Thyroid gland (tissue), 4 donors: ENCODE results near the gene BARX1. TPM values are rescaled to one million over a fixed set of nuclear protein-coding genes. Genes with fewer than 3 reads are reported as not detected.

Source experiments
- DNase-seq, 2 donors: peaks; one replicate each; pipeline ENCODE4 v3.0.0-alpha.2; 2019
- H3K27ac ChIP-seq, 3 donors: fragments of 200-600 bp; sonication (generic); 1 replicate in 2 of 3; 2 replicates in 1 of 3; pipeline ENCODE4 v1.5.1; 2016 to 2019; ENCODE audit warnings: mild to moderate bottlenecking in 1 of 3, moderate library complexity in 1 of 3
- H3K27me3 ChIP-seq: fragments of 200-600 bp; sonication (generic); one replicate; pipeline ENCODE4 v1.5.1; 2019
- H3K36me3 ChIP-seq, 2 donors: fragments of 200-600 bp; sonication (generic); one replicate each; pipeline ENCODE4 v1.5.1; 2016 to 2019
- H3K4me1 ChIP-seq, 2 donors: fragments of 200-600 bp; sonication (generic); one replicate each; pipeline ENCODE4 v1.5.1; 2017 to 2019
- H3K4me3 ChIP-seq, 3 donors: fragments of 200-600 bp; sonication (generic); replicated peaks in 1 of 3; 1 replicate in 2 of 3; 2 replicates in 1 of 3; pipeline ENCODE4 v1.5.1; 2016; ENCODE audit warnings: mild to moderate bottlenecking in 1 of 3
- H3K9me3 ChIP-seq: fragments of 200-600 bp; sonication (generic); one replicate; pipeline ENCODE4 v1.5.1; 2017
- CTCF ChIP-seq, 6 experiments: fragments of 200-600 bp in 3 of 6; fragments of 450-650 bp in 3 of 6; sonication (generic) in 3 of 6; IDR thresholded peaks; one replicate each; pipeline ENCODE4 v1.5.1; 2016 to 2019; ENCODE audit warnings: antibody characterized with exemption in 6 of 6, mild to moderate bottlenecking in 2 of 6, inconsistent platforms in 1 of 6, moderate library complexity in 1 of 6
- POLR2A ChIP-seq, 2 donors: fragments of 450-650 bp; IDR thresholded peaks; one replicate each; pipeline ENCODE4 v1.6.1; 2017; ENCODE audit warnings: antibody characterized with exemption in 2 of 2, mild to moderate bottlenecking in 2 of 2, moderate library complexity in 1 of 2
- WGBS, 2 donors: methylation state at CpG; one replicate each; pipeline ENCODE4 v1.1.5; 2017; 5-methylcytosine and 5-hydroxymethylcytosine counted together
- intact Hi-C: fragments of 100-400 bp; cut with DNase I; formaldehyde crosslinking; loops from one replicate; pipeline ENCODE4 v1.15.1; 2023
- total RNA-seq, 4 donors: library from RNA; depleted of rRNA; stranded (reverse); fragments of >200 nt; gene quantifications; one replicate each; pipeline ENCODE4 v1.2.3, GENCODE V29; 2016

Gene BARX1
- total RNA-seq, 4 donors from 2014 or later: 0.33 to 2.1 (median 0.75) TPM; not detected in 1

- 20 to 25% methylated on average over 12 to 14 of the region's 16 CpGs for WGBS, 2 donors
- DNase-seq: no peak
- peaks cover 26 to 47% of the 10 kb centered on the region in 2 donors for H3K4me1 ChIP-seq
These were observed 5.3 kb downstream of the BARX1 start for GRCh38 chr9:93949694-93950449.

DNA sequence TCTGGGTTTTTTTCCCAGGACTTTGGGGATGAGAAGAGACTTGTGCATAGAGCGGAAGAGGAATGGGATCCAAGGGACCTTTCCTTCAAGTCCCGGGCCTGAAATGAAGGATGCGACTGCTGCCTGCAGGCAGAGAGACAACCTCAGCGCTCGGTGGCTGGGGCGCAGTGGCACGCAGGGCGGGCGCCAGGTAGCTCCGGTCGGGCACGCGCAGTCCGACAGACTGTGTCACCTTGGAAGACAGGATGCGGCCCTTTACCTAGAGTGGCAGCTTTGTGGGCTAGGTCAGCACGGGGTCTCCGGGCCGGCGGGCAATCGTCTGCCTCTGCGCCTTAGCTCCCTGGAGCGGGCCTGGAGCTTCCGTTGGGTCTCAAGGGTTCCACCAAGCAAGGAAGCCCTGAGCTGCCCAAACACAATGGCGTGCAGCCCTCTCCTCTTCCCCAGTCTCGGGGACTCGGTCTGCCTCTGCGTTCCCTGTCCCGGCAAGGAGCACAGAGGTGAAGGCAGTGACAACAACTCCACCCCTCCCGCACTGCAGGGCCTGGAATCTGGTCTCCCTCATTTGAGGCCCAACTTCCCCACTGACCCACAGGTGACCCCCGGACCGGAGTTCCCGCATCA is 6.0 kb downstream of the BARX1 start:
- Histone ChIP-seq H3K27me3 (peaks cover 66% of the 10 kb centered on the region), H3K27ac (no peak overlapping the region), H3K4me1 (peaks cover 26 to 41% of the 10 kb centered on the region in 2 donors), H3K9me3 (no peaks in the 10 kb centered on the region), H3K4me3 (no peak overlapping the region), H3K36me3 (no peaks in the 10 kb centered on the region)
- no peak for DNase-seq
- WGBS, 2 donors: 11 to 12% methylated on average over 16 to 21 of the region's 32 CpGs
- TF ChIP-seq POLR2A (IDR thresholded peaks at IDR 0.05) (no peak), CTCF (IDR thresholded peaks at IDR 0.05) (no peak)
- intact Hi-C loops: no loop called here

More at GRCh38 chr9:93949694-93950449, 5.3 kb downstream of the BARX1 start:
- H3K4me3 ChIP-seq: no peak overlapping the region
- no peak for TF ChIP-seq CTCF (IDR thresholded peaks at IDR 0.05)
- no peak for TF ChIP-seq POLR2A (IDR thresholded peaks at IDR 0.05)
- no peaks in the 10 kb centered on the region for H3K36me3 ChIP-seq
- intact Hi-C loops: no loop called here
- peaks cover 69% of the 10 kb centered on the region for H3K27me3 ChIP-seq
- H3K9me3 ChIP-seq: no peaks in the 10 kb centered on the region
- no peak overlapping the region for H3K27ac ChIP-seq

DNA sequence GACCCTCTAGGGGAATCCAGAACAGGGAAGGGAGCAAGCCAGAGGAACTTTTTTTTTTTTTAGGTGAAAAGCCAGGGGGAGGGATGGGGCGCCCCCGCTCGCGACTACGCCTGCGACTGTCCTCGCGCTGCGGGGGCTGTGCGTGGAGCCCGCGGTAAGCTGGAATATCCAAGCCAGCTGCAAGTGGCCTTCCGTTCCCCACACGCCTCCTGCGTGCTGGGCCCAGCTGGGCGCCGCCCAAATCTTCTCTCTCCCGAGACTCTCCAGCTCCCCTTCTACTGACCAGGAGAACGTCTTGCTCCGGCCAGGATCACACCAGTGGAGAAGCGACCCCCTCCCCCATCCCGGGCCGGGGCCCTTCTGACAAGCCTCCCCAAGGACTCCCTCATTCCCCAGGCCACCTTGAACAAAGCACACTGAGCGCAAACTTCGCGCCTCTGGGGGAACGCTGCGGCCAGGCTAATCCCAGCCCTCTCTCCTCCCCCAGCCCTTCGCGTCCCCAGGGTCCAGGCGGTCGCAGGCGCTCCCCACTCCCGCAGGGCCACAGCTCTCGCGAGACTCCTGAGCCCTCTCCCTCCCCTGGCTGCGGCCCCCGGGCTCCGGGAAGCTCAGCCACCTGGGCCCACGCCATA is 6.6 kb downstream of the BARX1 start:
- no peak for DNase-seq
- Histone ChIP-seq H3K27me3 (peaks cover 59% of the 10 kb centered on the region), H3K4me3 (no peak overlapping the region), H3K27ac (no peak overlapping the region), H3K4me1 (peaks cover 26 to 39% of the 10 kb centered on the region in 2 donors), H3K9me3 (no peaks in the 10 kb centered on the region), H3K36me3 (no peaks in the 10 kb centered on the region)
- 4 to 9% methylated on average over 30 of the region's 40 CpGs for WGBS, 2 donors
- no peak for TF ChIP-seq CTCF (IDR thresholded peaks at IDR 0.05)
- TF ChIP-seq POLR2A (IDR thresholded peaks at IDR 0.05): no peak
- intact Hi-C loops: no loop called here

DNA sequence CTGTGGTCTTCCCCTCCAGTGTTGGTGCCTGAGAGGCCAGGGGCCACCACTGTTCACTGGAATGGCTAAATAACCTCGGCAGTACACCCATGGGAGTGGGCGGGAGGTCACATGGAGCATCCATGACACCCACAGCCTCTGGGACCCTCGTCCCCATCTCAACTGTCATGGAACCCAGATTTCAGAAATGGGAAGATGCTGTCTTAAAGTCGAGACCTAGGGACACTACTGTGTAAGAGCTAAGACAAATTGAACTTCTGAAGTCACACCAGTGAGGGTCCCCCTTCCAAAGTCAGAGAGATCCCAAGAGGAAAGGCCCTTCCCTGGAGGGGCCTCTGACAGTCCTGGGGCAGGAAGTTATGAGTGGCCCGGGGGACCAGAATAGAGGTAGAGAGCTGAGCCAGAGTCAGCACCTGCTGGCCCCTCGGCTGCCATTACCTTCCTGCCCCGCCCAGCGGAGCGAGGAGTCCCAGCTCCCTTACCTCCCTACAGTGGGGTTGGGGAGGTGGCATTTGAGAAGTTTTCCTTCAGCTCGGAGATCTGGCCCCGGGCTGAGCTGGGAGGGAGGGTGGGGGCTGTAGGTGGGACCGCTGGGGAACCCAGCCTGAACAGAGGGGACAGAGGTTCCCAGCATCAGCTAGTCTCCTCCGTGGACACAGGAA is 7.6 kb downstream of the BARX1 start:
- intact Hi-C loops: no loop called here
- H3K27me3 ChIP-seq: peaks cover 51% of the 10 kb centered on the region
- H3K4me1 ChIP-seq: peaks cover 22 to 29% of the 10 kb centered on the region in 2 donors
- DNase-seq: no peak
- no peak overlapping the region for H3K27ac ChIP-seq
- no peak overlapping the region for H3K4me3 ChIP-seq
- no peaks in the 10 kb centered on the region for H3K36me3 ChIP-seq
- 13 to 15% methylated on average over 10 to 11 of the region's 13 CpGs for WGBS, 2 donors
- no peaks in the 10 kb centered on the region for H3K9me3 ChIP-seq
- TF ChIP-seq CTCF (IDR thresholded peaks at IDR 0.05) (no peak), POLR2A (IDR thresholded peaks at IDR 0.05) (no peak)
